H1 (cell line): ENCODE measurements around the gene BEST1. TPM values are rescaled to one million over a fixed set of nuclear protein-coding genes. Genes with fewer than 3 reads are reported as not detected.

Experiments
- CTCF ChIA-PET: fragments of 300-600 bp; sonication (Branson Sonifier 250); formaldehyde crosslinking; loops from one replicate; lab custom pipeline; 2021; ENCODE audit not compliant: partially characterized antibody; lab: Charles Lee
- POLR2A ChIA-PET: fragments of 300-600 bp; sonication (Branson Sonifier 250); formaldehyde crosslinking; loops from one replicate; lab custom pipeline; 2021; ENCODE audit warnings: inconsistent platforms; ENCODE audit not compliant: partially characterized antibody; lab: Charles Lee
- DNase-seq, 2 experiments: peaks; one replicate each; pipeline versions ENCODE4 v3.0.0 to v3.0.0-alpha.2; 2010 to 2022; ENCODE audit warnings: low spot score in 2 of 2, low read depth in 1 of 2, mixed read lengths in 1 of 2
- FAIRE-seq: peaks from 2 replicates; lab custom pipeline; 2011; peaks lifted over from hg19 to GRCh38; lab: Jason Lieb, UNC
- H2AFZ ChIP-seq: 2 replicates; pipeline ENCODE4 v1.8.1; 2012; ENCODE audit warnings: low read length, inconsistent platforms
- H2AK5ac ChIP-seq: 2 replicates; pipeline ENCODE4 v1.6.1; 2013; ENCODE audit warnings: low read depth, low read length
- H2BK120ac ChIP-seq: replicated peaks from 2 replicates; pipeline ENCODE3; 2013; ENCODE audit warnings: low read depth, low read length, inconsistent platforms
- H2BK12ac ChIP-seq: 2 replicates; pipeline ENCODE4 v1.6.1; 2013; ENCODE audit warnings: low read depth, low read length
- H2BK15ac ChIP-seq: 2 replicates; pipeline ENCODE4 v1.6.1; 2013; ENCODE audit warnings: low read length
- H2BK20ac ChIP-seq: 2 replicates; pipeline ENCODE4 v1.6.1; 2013; ENCODE audit warnings: low read length
- H2BK5ac ChIP-seq: 2 replicates; pipeline ENCODE4 v1.6.1; 2013; ENCODE audit warnings: low read depth, low read length
- H3K14ac ChIP-seq: 2 replicates; pipeline ENCODE4 v1.6.1; 2013; ENCODE audit warnings: inconsistent platforms; ENCODE audit not compliant: insufficient read length
- H3K18ac ChIP-seq: 2 replicates; pipeline ENCODE4 v1.6.1; 2013; ENCODE audit warnings: low read length; ENCODE audit errors: extremely low read depth
- H3K23ac ChIP-seq: 2 replicates; pipeline ENCODE4 v1.6.1; 2013; ENCODE audit warnings: inconsistent platforms; ENCODE audit not compliant: insufficient read length
- H3K23me2 ChIP-seq: 2 replicates; pipeline ENCODE4 v1.6.1; 2013; ENCODE audit warnings: low read depth, low read length
- H3K27ac ChIP-seq: 2 replicates; pipeline ENCODE4 v1.6.1; 2011; ENCODE audit warnings: low read depth, low read length, inconsistent platforms
- H3K27me3 ChIP-seq, 4 experiments: replicated peaks in 1 of 4; 1 replicate in 1 of 4; 2 replicates in 3 of 4; pipeline versions ENCODE4 v1.6.1 to v1.8.1; 2011 to 2013; ENCODE audit warnings: low read length in 3 of 4, mild to moderate bottlenecking in 3 of 4, inconsistent platforms in 2 of 4, mixed read lengths in 2 of 4, moderate library complexity in 1 of 4; ENCODE audit not compliant: control insufficient read depth in 3 of 4, insufficient read depth in 3 of 4; ENCODE audit errors: extremely low read depth in 1 of 4
- H3K36me3 ChIP-seq, 4 experiments: 2 replicates each; pipeline versions ENCODE4 v1.6.1 to v1.8.1; 2011 to 2013; ENCODE audit warnings: mild to moderate bottlenecking in 4 of 4, low read length in 3 of 4, moderate library complexity in 2 of 4, control low read depth in 1 of 4, inconsistent platforms in 1 of 4; ENCODE audit not compliant: insufficient read depth in 4 of 4, control insufficient read depth in 2 of 4
- H3K4ac ChIP-seq: replicated peaks from 2 replicates; pipeline ENCODE3; 2013; ENCODE audit warnings: low read length, low read depth, mixed read lengths, inconsistent platforms; ENCODE audit not compliant: insufficient read length
- H3K4me1 ChIP-seq, 4 experiments: replicated peaks in 1 of 4; 1 replicate in 1 of 4; 2 replicates in 3 of 4; pipeline versions ENCODE4 v1.6.1 to v1.8.1; 2011 to 2013; ENCODE audit warnings: low read length in 3 of 4, inconsistent platforms in 2 of 4, mixed read lengths in 1 of 4; ENCODE audit not compliant: insufficient read depth in 4 of 4, control insufficient read depth in 3 of 4
- H3K4me2 ChIP-seq, 2 experiments: 2 replicates each; pipeline versions ENCODE4 v1.6.1 to v1.8.1; 2011 to 2013; ENCODE audit warnings: low read depth in 2 of 2, low read length in 2 of 2, control low read depth in 1 of 2, inconsistent platforms in 1 of 2, mild to moderate bottlenecking in 1 of 2; ENCODE audit not compliant: insufficient read depth in 1 of 2
- H3K4me3 ChIP-seq, 4 experiments: fragments of 200-600, 300-600 bp in 1 of 4; sonication (generic), shearing (Covaris generic), sonication (Bioruptor Twin) in 1 of 4; 2 replicates each; pipeline versions ENCODE4 v1.5.1 to v1.8.1; 2011 to 2016; ENCODE audit warnings: low read length in 4 of 4, low read depth in 3 of 4, control low read depth in 2 of 4, inconsistent platforms in 2 of 4, mild to moderate bottlenecking in 2 of 4, mixed read lengths in 1 of 4, moderate library complexity in 1 of 4; ENCODE audit not compliant: insufficient read depth in 2 of 4; ENCODE audit errors: extremely low read depth in 1 of 4
- H3K56ac ChIP-seq: replicated peaks from 2 replicates; pipeline ENCODE3; 2013; ENCODE audit warnings: low read depth, mild to moderate bottlenecking, mixed read lengths, low read length, inconsistent platforms; ENCODE audit not compliant: insufficient read length
- H3K79me1 ChIP-seq: 2 replicates; pipeline ENCODE4 v1.6.1; 2013; ENCODE audit warnings: low read depth, low read length, control low read depth
- H3K79me2 ChIP-seq, 2 experiments: 2 replicates each; pipeline versions ENCODE4 v1.6.1 to v1.8.1; 2012 to 2013; ENCODE audit warnings: low read length in 2 of 2, mild to moderate bottlenecking in 2 of 2, inconsistent platforms in 1 of 2; ENCODE audit not compliant: insufficient read depth in 2 of 2, control insufficient read depth in 1 of 2
- H3K9ac ChIP-seq, 4 experiments: replicated peaks in 1 of 4; 1 replicate in 1 of 4; 2 replicates in 3 of 4; pipeline versions ENCODE4 v1.6.1 to v1.8.1; 2011 to 2013; ENCODE audit warnings: low read depth in 3 of 4, low read length in 3 of 4, control low read depth in 2 of 4, mild to moderate bottlenecking in 2 of 4, moderate library complexity in 2 of 4, inconsistent platforms in 1 of 4; ENCODE audit errors: extremely low read depth in 1 of 4
- H3K9me3 ChIP-seq, 2 experiments: 2 replicates each; pipeline versions ENCODE4 v1.6.1 to v1.8.1; 2012 to 2013; ENCODE audit warnings: mild to moderate bottlenecking in 2 of 2, moderate library complexity in 2 of 2, control low read depth in 1 of 2, inconsistent platforms in 1 of 2, low read depth in 1 of 2, low read length in 1 of 2, mixed read lengths in 1 of 2; ENCODE audit not compliant: insufficient read depth in 2 of 2
- H4K20me1 ChIP-seq, 2 experiments: replicated peaks in 1 of 2; 2 replicates each; pipeline versions ENCODE3 to v1.8.1; 2011 to 2013; ENCODE audit warnings: inconsistent platforms in 2 of 2, low read length in 2 of 2, mild to moderate bottlenecking in 1 of 2; ENCODE audit not compliant: insufficient read depth in 2 of 2, control insufficient read depth in 1 of 2
- H4K5ac ChIP-seq: 2 replicates; pipeline ENCODE4 v1.6.1; 2013; ENCODE audit warnings: low read length, low read depth, mixed read lengths, inconsistent platforms; ENCODE audit not compliant: insufficient read length
- H4K8ac ChIP-seq: 2 replicates; pipeline ENCODE4 v1.8.0; 2013; ENCODE audit warnings: mild to moderate bottlenecking, moderate library complexity, low read length, inconsistent platforms; ENCODE audit not compliant: insufficient read depth; ENCODE audit errors: extremely low read depth
- H4K91ac ChIP-seq: replicated peaks from 2 replicates; pipeline ENCODE3; 2013; ENCODE audit warnings: low read length, mixed read lengths, inconsistent platforms; ENCODE audit not compliant: insufficient read length
- ATF2 ChIP-seq: IDR thresholded peaks from 2 replicates; pipeline ENCODE4 v1.6.1; 2012; ENCODE audit warnings: low read length, inconsistent platforms
- JUN ChIP-seq: IDR thresholded peaks from 2 replicates; pipeline ENCODE4 v1.6.1; 2011; ENCODE audit warnings: low read depth, mild to moderate bottlenecking, improper control_type of control experiment, low read length
- SUZ12 ChIP-seq: fragments of 200-600 bp; sonication (generic); IDR thresholded peaks from 2 replicates; pipeline ENCODE4 v1.6.1; 2012; ENCODE audit warnings: mild to moderate bottlenecking, inconsistent platforms, low read length, moderate library complexity, mixed read lengths
- WGBS, 2 experiments: shearing (Covaris generic) in 1 of 2; methylation state at CpG; one replicate each; pipeline versions ENCODE4 v1.1.6 to v1.1.7; 2013 to 2015; ENCODE audit warnings: low lambda C conversion rate in 2 of 2, mixed read lengths in 2 of 2, inconsistent platforms in 1 of 2, low coverage in 1 of 2, missing lambda C conversion rate in 1 of 2; ENCODE audit not compliant: insufficient replicate concordance in 2 of 2, insufficient coverage in 1 of 2, insufficient read length in 1 of 2; ENCODE audit errors: extremely low coverage in 1 of 2, missing lambda C conversion rate in 1 of 2; 5-methylcytosine and 5-hydroxymethylcytosine counted together
- polyA plus RNA-seq, 7 experiments: library from polyadenylated mRNA; depleted of rRNA in 3 of 7; stranded (reverse) in 5 of 7; unstranded in 2 of 7; fragments of >200 nt in 5 of 7; fragments of 200-250 nt in 2 of 7; gene quantifications; 1 replicate in 5 of 7; 2 replicates in 1 of 7; 4 replicates in 1 of 7; pipeline versions ENCODE4 v1.2.1 to v1.2.3, GENCODE V29; 2011 to 2013; ENCODE audit warnings: missing spikeins in 2 of 7, mixed read lengths in 2 of 7
- total RNA-seq: library from RNA; stranded (reverse); fragmentation: NEBNext Ultra II Directional; extraction: Animal tissue kit (Norgen Biotek cat#: 25700); gene quantifications from 2 replicates; pipeline ENCODE4 v1.2.1, GENCODE V29; 2021
- TF ChIP-seq, protein P1 (sequence below): IDR thresholded peaks from 2 replicates; pipeline ENCODE4 v1.6.1; 2012; ENCODE audit warnings: inconsistent platforms

The BEST1 gene
- total and polyA plus RNA-seq, 2 of the 8 experiments (the other 6 are each of a cell fraction or from before 2014, with no cell fraction given) = 0.22 to 0.62 TPM

DNA sequence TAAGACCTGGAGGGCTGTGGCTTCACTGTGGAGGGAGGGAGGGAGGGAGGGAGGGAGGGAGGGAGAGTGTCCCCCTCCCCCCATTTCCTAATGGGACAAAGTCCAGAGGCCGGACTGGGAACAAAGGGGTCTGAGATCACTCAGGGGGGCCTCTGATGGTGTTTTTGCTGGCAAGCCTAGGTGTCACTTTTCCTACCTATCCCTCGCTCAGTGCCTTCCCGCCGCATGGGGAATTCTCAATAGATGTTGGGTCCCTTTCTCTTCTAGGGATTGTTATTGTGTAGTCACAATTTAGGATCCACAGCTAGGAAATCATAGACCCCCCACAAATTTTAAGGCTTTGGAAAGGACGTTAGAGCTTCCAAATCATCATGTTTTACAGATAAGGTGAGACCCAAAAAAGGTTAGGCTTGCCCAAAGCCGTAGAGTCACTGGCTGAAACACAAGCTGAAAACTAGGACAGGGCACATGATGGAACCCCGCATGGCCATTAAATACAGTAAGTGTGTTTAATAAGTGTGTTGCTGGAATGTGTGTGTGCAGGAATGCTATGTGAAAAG lies 22.0 kb downstream of the BEST1 start:
- H3K23ac ChIP-seq = no peak overlapping the region
- no peaks in the 10 kb centered on the region; a peak in 3 of 7 replicates for H3K27me3 ChIP-seq
- H3K36me3 ChIP-seq = no peaks in the 10 kb centered on the region
- peak overlapping the region; percentile 47 for H3K4ac ChIP-seq
- H3K27ac ChIP-seq = no peak overlapping the region
- WGBS, 2 experiments = 68% methylated on average over 6 of the region's 7 CpGs; no CpG with 5 or more reads in 1 of the 2 experiments
- no peak overlapping the region for H4K5ac ChIP-seq
- peak overlapping the region in 1 of 2 experiments; percentile 47; a peak in 2 of 4 replicates for H3K4me2 ChIP-seq
- no peaks in the 10 kb centered on the region for H4K20me1 ChIP-seq
- no peak for TF ChIP-seq ATF2
- no peak for TF ChIP-seq SUZ12
- no peak for TF ChIP-seq JUN
- TF ChIP-seq, protein P1, sequence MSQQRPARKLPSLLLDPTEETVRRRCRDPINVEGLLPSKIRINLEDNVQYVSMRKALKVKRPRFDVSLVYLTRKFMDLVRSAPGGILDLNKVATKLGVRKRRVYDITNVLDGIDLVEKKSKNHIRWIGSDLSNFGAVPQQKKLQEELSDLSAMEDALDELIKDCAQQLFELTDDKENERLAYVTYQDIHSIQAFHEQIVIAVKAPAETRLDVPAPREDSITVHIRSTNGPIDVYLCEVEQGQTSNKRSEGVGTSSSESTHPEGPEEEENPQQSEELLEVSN = peak; percentile 56; the same call in 1 of the 2 replicates
- peak overlapping the region; percentile 96; the same call in 1 of the 2 replicates for H2BK20ac ChIP-seq
- peak overlapping the region; percentile 38 for H2BK5ac ChIP-seq
- no peak overlapping the region for H2BK15ac ChIP-seq
- H2BK12ac ChIP-seq = peak overlapping the region; percentile 95
- H3K79me1 ChIP-seq = no peaks in the 10 kb centered on the region
- FAIRE-seq (no peak), DNase-seq (no peak)
- H3K79me2 ChIP-seq = peaks cover 0 to 12% of the 10 kb centered on the region in 2 experiments; a peak in 1 of 4 replicates
- no peak overlapping the region for H3K14ac ChIP-seq
- no peak overlapping the region for H3K4me3 ChIP-seq
- H4K8ac ChIP-seq = no peak overlapping the region
- peak overlapping the region; percentile 66 for H3K18ac ChIP-seq
- no peak overlapping the region for H2AK5ac ChIP-seq
- H2AFZ ChIP-seq = no peak overlapping the region
- peaks cover 9 to 30% (median 20%) of the 10 kb centered on the region in 4 experiments for H3K4me1 ChIP-seq
- peak overlapping the region; percentile 21 for H2BK120ac ChIP-seq
- H3K9ac ChIP-seq = 0 out of 7 replicates have a peak overlapping the region, but pooled peaks of 1 of the 4 experiments have one; percentile 6
- no peak overlapping the region for H3K56ac ChIP-seq
- POLR2A ChIA-PET = interaction anchor here (1.0 to 25.7 kb wide), 15 partner anchors 9 to 157 kb away, joined by 3 to 458 read pairs (median 5); partner anchors contain the start of genes BEST1 and FTH1
- no peaks in the 10 kb centered on the region for H3K9me3 ChIP-seq
- CTCF ChIA-PET = interaction anchor here (0.8 to 6.0 kb wide), 15 partner anchors 9 to 136 kb away, joined by 3 to 28 read pairs (median 5); no protein-coding TSS in a partner anchor
- H3K23me2 ChIP-seq = peaks cover 10% of the 10 kb centered on the region; the same call in 1 of the 2 replicates
- H4K91ac ChIP-seq = peak overlapping the region; percentile 67
